UCSD-AML1 (cell line): ENCODE results near the gene SYDE2.
"Not testable (repeated sequence)": the region's sequence is repeated elsewhere in the genome, so short reads cannot be mapped to it uniquely, and the experiment has no call there.

Experiments
- DNase-seq: peaks from one replicate; lab custom pipeline; 2025; ENCODE audit not compliant: unreplicated experiment; lab: John Stamatoyannopoulos, UW

The SYDE2 gene

GRCh38 chr1:85219853-85220610 lies 19.2 kb upstream of the SYDE2 start:
- DNase-seq, result no peak

DNA sequence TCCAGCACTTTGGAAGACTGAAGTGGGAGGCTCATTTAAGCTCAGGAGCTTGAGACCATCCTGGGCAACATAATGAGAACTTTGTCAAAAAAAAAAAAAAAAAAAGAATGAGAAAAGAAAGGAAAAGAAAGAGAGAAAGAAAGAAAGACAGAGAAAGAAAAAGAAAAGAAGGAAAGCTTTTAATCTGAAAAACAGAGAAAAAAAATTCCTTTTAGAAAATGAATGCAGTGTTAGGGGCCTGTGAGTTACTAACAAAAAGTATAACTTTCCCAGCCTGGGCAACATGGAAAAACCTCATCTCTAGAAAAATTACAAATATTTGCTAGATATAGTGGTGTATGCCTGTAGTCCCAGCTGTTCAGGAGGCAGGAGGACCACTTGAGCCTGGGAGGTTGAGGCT lies 15.9 kb upstream of the SYDE2 start:
- DNase-seq, result no peak

DNA sequence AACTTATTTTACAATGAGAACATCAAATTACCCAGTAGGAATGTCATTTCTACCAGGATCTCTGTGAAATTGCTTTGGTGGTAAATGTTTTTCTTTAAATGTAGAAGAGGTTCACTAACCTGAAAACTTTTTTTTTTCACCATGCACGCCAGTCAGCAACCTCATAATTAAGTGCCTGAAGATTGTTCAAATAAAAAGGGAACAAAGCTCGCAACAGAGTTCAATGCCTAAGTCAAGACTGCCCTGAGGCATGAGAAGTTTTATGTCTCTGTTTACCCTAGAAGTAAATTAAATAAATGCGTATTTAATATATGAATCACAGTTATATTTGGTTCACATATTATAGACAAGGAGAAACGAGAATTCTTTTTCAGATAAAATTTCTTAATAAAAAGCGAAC lies 13.8 kb upstream of the SYDE2 start:
- DNase-seq, result no peak

- no peak for DNase-seq
Observed at GRCh38 chr1:85208488-85208887, 7.7 kb upstream of the SYDE2 start.

DNA sequence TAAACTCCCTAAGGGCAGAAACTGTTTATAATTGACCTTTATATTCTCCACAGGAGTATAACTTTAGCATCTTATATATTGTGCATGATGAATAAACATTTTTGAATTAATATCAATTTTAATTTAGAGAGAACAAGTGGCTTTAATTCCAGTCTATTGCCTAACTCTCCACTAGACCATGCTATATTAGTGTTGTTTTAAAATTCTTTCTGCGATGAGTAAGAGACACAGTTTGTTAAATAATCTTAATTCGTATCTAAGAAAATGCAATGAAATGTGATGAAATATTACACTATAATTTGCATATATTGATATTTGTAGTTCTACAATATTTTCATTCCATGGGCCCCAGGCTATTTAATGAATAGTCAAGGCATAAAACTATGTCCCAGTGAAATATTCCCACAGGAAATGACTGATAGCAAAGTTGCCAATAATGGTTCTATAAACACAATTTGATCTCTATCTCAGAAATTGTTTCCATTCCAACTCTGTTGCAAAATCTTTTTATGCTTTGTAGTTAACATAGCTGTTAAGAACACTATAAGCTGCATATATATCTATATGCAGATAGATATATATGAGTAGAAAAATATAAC lies 2.9 kb upstream of the SYDE2 start:
- no peak for DNase-seq

GRCh38 chr1:85202864-85203255 lies 2.0 kb upstream of the SYDE2 start:
- DNase-seq, result no peak

DNA sequence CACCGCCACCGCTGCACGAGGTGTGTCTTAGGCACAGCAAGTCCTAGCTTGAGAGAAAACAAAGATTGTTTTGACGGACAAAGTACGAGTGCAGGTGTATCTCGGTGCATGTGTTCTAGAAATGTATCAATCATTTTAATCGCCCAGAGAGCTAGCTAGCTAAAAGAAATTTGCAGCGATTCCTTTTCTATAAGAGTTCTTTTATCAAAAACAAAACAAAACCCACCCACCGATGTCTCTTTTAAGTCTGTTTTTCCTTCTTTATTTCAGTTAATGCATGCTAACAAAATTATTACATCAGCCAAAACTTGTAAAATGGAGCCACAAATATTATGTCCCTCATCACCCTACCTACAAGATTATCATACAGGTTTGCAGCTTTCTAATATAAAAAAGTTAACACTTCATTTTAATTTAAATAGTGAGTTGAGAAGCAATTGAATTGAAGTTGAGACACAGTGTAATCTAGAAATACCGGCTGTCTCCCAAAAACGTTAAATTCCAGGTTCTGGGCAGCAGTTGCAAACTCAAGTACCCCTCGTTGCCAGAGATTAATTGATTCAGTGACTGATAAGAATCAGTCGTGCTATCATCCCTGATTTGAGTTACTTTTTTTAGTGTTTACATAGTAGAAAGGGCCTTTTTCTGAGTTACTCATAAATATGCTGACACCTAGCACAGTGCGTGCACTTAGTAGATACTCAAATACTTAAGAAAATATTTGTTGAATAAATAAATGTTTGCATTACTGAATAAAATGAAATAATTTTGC lies 1.5 kb upstream of the SYDE2 start:
- DNase-seq, result no peak

- DNase-seq, result no peak
Observed at GRCh38 chr1:85201340-85202091, 700 bp upstream of the SYDE2 start.

- DNase-seq, result no peak
Observed at GRCh38 chr1:85199667-85200462, 951 bp downstream of the SYDE2 start.

- no peak for DNase-seq
Observed at GRCh38 chr1:85198864-85199263, 2.0 kb downstream of the SYDE2 start.

DNA sequence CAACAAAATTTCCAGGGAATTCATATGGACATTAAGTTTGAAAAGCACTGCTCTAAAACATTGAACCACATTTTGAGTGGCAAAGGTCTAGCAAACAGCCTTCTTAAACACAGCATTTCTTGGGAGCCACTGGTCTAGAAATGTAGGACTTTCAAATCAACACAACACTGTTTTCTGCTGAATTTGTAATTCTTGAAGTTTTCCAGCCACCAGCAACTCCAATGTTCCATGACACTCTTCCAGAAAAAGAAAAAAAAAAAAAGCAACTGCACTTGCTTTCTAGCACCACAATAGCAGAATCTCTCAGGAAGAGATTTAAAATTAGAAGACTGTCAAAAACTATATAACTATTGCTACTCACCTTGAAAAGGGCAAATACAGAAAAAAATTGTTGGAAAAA lies 4.5 kb downstream of the SYDE2 start:
- no peak for DNase-seq

GRCh38 chr1:85195703-85196102 lies 5.1 kb downstream of the SYDE2 start:
- no peak for DNase-seq

- not testable (repeated sequence) for DNase-seq
Observed at GRCh38 chr1:85192129-85192528, 8.7 kb downstream of the SYDE2 start.

GRCh38 chr1:85189120-85189519 lies 11.7 kb downstream of the SYDE2 start:
- no peak for DNase-seq

DNA sequence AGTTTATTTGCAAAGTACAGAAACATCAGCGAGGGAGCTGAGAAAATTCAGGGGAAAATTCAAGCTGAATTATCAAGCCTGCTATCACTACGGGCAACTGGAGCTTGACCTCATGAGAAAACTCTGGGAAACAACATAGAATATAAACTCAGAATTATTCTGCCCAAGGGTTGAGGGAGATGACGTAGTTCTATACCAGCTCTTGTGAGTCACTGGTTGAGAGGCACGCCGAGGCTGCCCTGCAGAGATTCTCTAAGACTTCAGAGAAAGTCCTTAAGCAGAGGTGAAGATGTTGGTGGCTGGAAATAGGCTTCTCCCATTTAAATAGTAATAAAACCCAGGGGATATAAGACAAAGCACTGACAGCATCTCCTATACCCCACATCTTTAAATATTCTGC lies 12.3 kb downstream of the SYDE2 start:
- DNase-seq, result no peak

- DNase-seq, result not testable (repeated sequence)
Observed at GRCh38 chr1:85187021-85187420, 13.8 kb downstream of the SYDE2 start.

DNA sequence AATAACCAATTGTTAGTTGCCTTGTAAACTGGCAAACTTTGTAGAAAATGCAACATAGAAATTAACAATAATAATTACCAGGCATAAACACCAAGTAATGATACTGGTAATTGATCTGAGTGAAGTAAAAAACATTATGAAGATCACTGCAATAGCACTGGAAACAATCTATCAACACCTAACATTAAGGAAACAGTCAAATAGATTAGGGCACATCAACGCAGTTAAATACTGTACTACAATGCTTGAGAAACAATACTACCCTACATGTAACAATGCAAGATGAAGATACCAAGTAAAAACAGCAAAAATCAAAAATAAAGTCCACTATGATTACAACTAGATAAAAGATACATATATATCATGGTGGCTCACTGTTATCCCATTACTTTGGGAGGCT lies 16.6 kb downstream of the SYDE2 start:
- no peak for DNase-seq

GRCh38 chr1:85182700-85183099 lies 18.1 kb downstream of the SYDE2 start:
- no peak for DNase-seq

GRCh38 chr1:85180869-85181268 lies 19.9 kb downstream of the SYDE2 start:
- DNase-seq, result no peak

GRCh38 chr1:85179522-85179921 lies 21.3 kb downstream of the SYDE2 start:
- no peak for DNase-seq

DNA sequence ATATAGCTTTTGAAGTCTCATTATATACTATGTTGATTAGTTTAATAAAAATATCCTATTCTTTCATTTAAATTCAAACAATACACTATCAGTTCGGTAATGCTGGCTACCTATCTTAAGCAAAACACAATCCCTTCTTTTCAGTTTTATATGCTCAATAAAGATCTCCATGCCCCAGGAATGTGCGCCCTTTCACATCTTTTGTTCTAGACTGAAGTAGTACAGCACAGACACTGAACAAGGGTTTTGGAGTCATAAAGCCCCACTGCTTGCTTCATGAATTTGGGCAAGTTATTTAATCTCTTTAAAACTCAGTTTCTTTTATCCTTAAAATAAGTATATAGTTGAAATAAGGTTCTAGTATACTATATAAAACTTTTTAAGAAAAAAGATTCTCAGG lies 22.4 kb downstream of the SYDE2 start:
- DNase-seq, result no peak
